GM23338 (cell line): ENCODE results near the gene POLQ. TPM values are rescaled to one million over a fixed set of nuclear protein-coding genes. Genes with fewer than 3 reads are reported as not detected.

Source experiments
- ATAC-seq: fragments of 200-7000 bp; cut with Tn5 transposase; 3 replicates; pipeline ENCODE4 v1.9.1; 2020
- DNase-seq: peaks from one replicate; pipeline ENCODE4 v3.0.0-alpha.2; 2015; ENCODE audit warnings: low spot score
- H2AFZ ChIP-seq: fragments of 200-600 bp; sonication (generic); 2 replicates; pipeline ENCODE4 v1.8.0; 2016; ENCODE audit warnings: antibody characterized with exemption, mild to moderate bottlenecking, moderate library complexity
- H3F3A ChIP-seq: fragments of 200-600 bp; sonication (generic); replicated peaks from 2 replicates; pipeline ENCODE4 v1.8.0; 2017; ENCODE audit warnings: antibody characterized with exemption, mixed run types, low read depth
- H3K27ac ChIP-seq: fragments of 200-600 bp; sonication (generic); 2 replicates; pipeline ENCODE4 v1.6.1; 2016; ENCODE audit warnings: low read depth
- H3K27me3 ChIP-seq: fragments of 200-600 bp; sonication (generic); 2 replicates; pipeline ENCODE4 v1.8.0; 2016; ENCODE audit warnings: mild to moderate bottlenecking, mixed run types, moderate library complexity; ENCODE audit not compliant: insufficient read depth
- H3K36me3 ChIP-seq: fragments of 200-600 bp; sonication (generic); 2 replicates; pipeline ENCODE4 v1.8.0; 2016; ENCODE audit warnings: mild to moderate bottlenecking; ENCODE audit not compliant: insufficient read depth
- H3K4me1 ChIP-seq: fragments of 200-600 bp; sonication (generic); 2 replicates; pipeline ENCODE4 v1.8.0; 2016; ENCODE audit warnings: mild to moderate bottlenecking, moderate library complexity; ENCODE audit not compliant: insufficient read depth
- H3K4me2 ChIP-seq: fragments of 200-600 bp; sonication (generic); 2 replicates; pipeline ENCODE4 v1.7.1; 2017; ENCODE audit warnings: mixed run types
- H3K4me3 ChIP-seq: fragments of 200-600 bp; sonication (generic); 2 replicates; pipeline ENCODE4 v1.6.1; 2016; ENCODE audit warnings: mixed run types
- H3K79me2 ChIP-seq: fragments of 200-600 bp; sonication (generic); replicated peaks from 2 replicates; pipeline ENCODE4 v1.8.0; 2017; ENCODE audit warnings: mild to moderate bottlenecking; ENCODE audit not compliant: insufficient read depth
- H3K9me2 ChIP-seq: fragments of 200-600 bp; sonication (generic); 2 replicates; pipeline ENCODE4 v1.8.0; 2017; ENCODE audit not compliant: insufficient read depth
- H4K20me1 ChIP-seq: fragments of 200-600 bp; sonication (generic); replicated peaks from 2 replicates; pipeline ENCODE4 v1.8.0; 2017; ENCODE audit warnings: mild to moderate bottlenecking; ENCODE audit not compliant: insufficient read depth
- H3K27ac Mint-ChIP-seq: 2 replicates; pipeline ENCODE4 v1.8.0; 2020; ENCODE audit warnings: inconsistent platforms, mild to moderate bottlenecking, moderate library complexity, mixed read lengths
- H3K27me3 Mint-ChIP-seq: 3 replicates; pipeline ENCODE4 v1.8.0; 2022; ENCODE audit warnings: low read depth, mild to moderate bottlenecking, moderate library complexity, mixed read lengths, inconsistent platforms; ENCODE audit not compliant: insufficient read depth, poor library complexity
- H3K36me3 Mint-ChIP-seq: 3 replicates; pipeline ENCODE4 v1.8.0; 2021; ENCODE audit warnings: low read depth, mild to moderate bottlenecking, inconsistent platforms, moderate library complexity, mixed read lengths
- H3K4me1 Mint-ChIP-seq: 3 replicates; pipeline ENCODE4 v1.8.0; 2020; ENCODE audit warnings: mild to moderate bottlenecking, inconsistent platforms, mixed read lengths
- H3K4me3 Mint-ChIP-seq: 3 replicates; pipeline ENCODE4 v1.8.0; 2021; ENCODE audit warnings: moderate library complexity, mild to moderate bottlenecking, inconsistent platforms, mixed read lengths
- H3K9me3 Mint-ChIP-seq: 3 replicates; pipeline ENCODE4 v1.8.0; 2020; ENCODE audit warnings: moderate library complexity, mild to moderate bottlenecking, inconsistent platforms, mixed read lengths
- CREB1 ChIP-seq: fragments of 250-450 bp; sonication (Bioruptor Pico); IDR thresholded peaks from 2 replicates; pipeline ENCODE4 v1.5.0; 2020; ENCODE audit warnings: low read depth, mild to moderate bottlenecking, moderate library complexity
- CTCF ChIP-seq, 2 experiments: fragments of 200-600 bp in 1 of 2; sonication (generic) in 1 of 2; conservative IDR thresholded peaks; 2 replicates each; pipeline versions ENCODE4 v1.5.1 to v1.6.1; 2016 to 2017; ENCODE audit warnings: antibody characterized with exemption in 2 of 2, low read depth in 2 of 2, mild to moderate bottlenecking in 2 of 2, moderate library complexity in 1 of 2
- ETS1 ChIP-seq: IDR thresholded peaks from 2 replicates; pipeline ENCODE4 v1.6.1; 2016; ENCODE audit warnings: antibody characterized with exemption
- EZH2 ChIP-seq: fragments of 200-600 bp; sonication (generic); IDR thresholded peaks from one replicate; pipeline ENCODE4 v1.8.0; 2017; ENCODE audit warnings: antibody characterized with exemption, mild to moderate bottlenecking, low read depth; ENCODE audit not compliant: unreplicated experiment
- EZH2phosphoT487 ChIP-seq: fragments of 200-600 bp; sonication (generic); IDR thresholded peaks from one replicate; pipeline ENCODE4 v1.8.1; 2018; ENCODE audit warnings: antibody characterized with exemption; ENCODE audit not compliant: unreplicated experiment
- JUNB ChIP-seq: IDR thresholded peaks from one replicate; pipeline ENCODE4 v1.6.1; 2016; ENCODE audit warnings: antibody characterized with exemption; ENCODE audit not compliant: unreplicated experiment
- NANOG ChIP-seq: IDR thresholded peaks from 2 replicates; pipeline ENCODE4 v1.6.1; 2016; ENCODE audit warnings: antibody characterized with exemption, borderline replicate concordance
- POLR2AphosphoS5 ChIP-seq: IDR thresholded peaks from 2 replicates; pipeline ENCODE4 v1.6.1; 2016; ENCODE audit warnings: antibody characterized with exemption, low read depth
- REST ChIP-seq: IDR thresholded peaks from one replicate; pipeline ENCODE4 v1.6.1; 2018; ENCODE audit warnings: antibody characterized with exemption; ENCODE audit not compliant: unreplicated experiment
- STAT1 ChIP-seq: IDR thresholded peaks from one replicate; pipeline ENCODE4 v1.6.1; 2016; ENCODE audit warnings: antibody characterized with exemption; ENCODE audit not compliant: unreplicated experiment
- ZNF114 ChIP-seq: fragments of 250-450 bp; sonication (Bioruptor Pico); IDR thresholded peaks from 2 replicates; pipeline ENCODE4 v1.5.0; 2020; ENCODE audit warnings: mild to moderate bottlenecking, moderate library complexity
- ZNF331 ChIP-seq: fragments of 250-450 bp; sonication (Bioruptor Pico); IDR thresholded peaks from 2 replicates; pipeline ENCODE4 v1.5.0; 2020; ENCODE audit warnings: low read depth, mild to moderate bottlenecking, moderate library complexity
- ZNF462 ChIP-seq: fragments of 250-450 bp; sonication (Bioruptor Pico); IDR thresholded peaks from 2 replicates; pipeline ENCODE4 v1.5.0; 2020; ENCODE audit warnings: mild to moderate bottlenecking, moderate library complexity
- polyA plus RNA-seq: library from polyadenylated mRNA; unstranded; fragments of >200 nt; fragmentation: Nextera tagmentation; extraction: Ambion mirVana; gene quantifications from 2 replicates; pipeline ENCODE4 v1.2.1, GENCODE V29; 2016
- total RNA-seq: library from RNA; depleted of rRNA; stranded (reverse); fragments of >200 nt; shearing (Covaris generic); gene quantifications from 2 replicates; pipeline ENCODE4 v1.2.3, GENCODE V29; 2014

The POLQ gene
- total and polyA plus RNA-seq, 2 experiments from 2014 or later = 6.9 to 20.6 TPM

- Histone ChIP-seq H3F3A (no peaks in the 10 kb centered on the region), H3K4me3 (no peak overlapping the region), H3K9me2 (no peaks in the 10 kb centered on the region), H4K20me1 (no peaks in the 10 kb centered on the region; the same call in none of the 2 replicates), H3K36me3 (peaks cover 31% of the 10 kb centered on the region; the same call in 1 of the 2 replicates), H3K4me2 (no peak overlapping the region), H3K27me3 (no peaks in the 10 kb centered on the region), H3K27ac (no peak overlapping the region), H3K4me1 (no peaks in the 10 kb centered on the region), H3K79me2 (no peaks in the 10 kb centered on the region; the same call in 1 of the 2 replicates), H2AFZ (no peak overlapping the region)
- Mint-ChIP-seq H3K27ac (no peak overlapping the region), H3K4me3 (no peak overlapping the region), H3K27me3 (no peaks in the 10 kb centered on the region), H3K9me3 (no peaks in the 10 kb centered on the region), H3K4me1 (no peaks in the 10 kb centered on the region; the same call in 2 of the 3 replicates), H3K36me3 (peaks cover 49% of the 10 kb centered on the region)
- DNase-seq = no peak
- ATAC-seq = no peak
- no peak for TF ChIP-seq ZNF331 (CRISPR knock-in tag)
- TF ChIP-seq JUNB = no peak
- TF ChIP-seq NANOG = no peak
- TF ChIP-seq EZH2 = no peak
- TF ChIP-seq EZH2phosphoT487 = no peak
- TF ChIP-seq STAT1 = no peak
- no peak for TF ChIP-seq CTCF (conservative IDR thresholded peaks at IDR 0.05; ENCODE audit: low read depth in 2 of 2)
- TF ChIP-seq ZNF462 (CRISPR knock-in tag) = no peak
- TF ChIP-seq CREB1 (CRISPR knock-in tag) = no peak
- TF ChIP-seq POLR2AphosphoS5 = no peak
- no peak for TF ChIP-seq REST
- TF ChIP-seq ETS1 = no peak
- TF ChIP-seq ZNF114 = no peak
These were observed 63.1 kb downstream of the POLQ start for GRCh38 chr3:121482660-121483059.
